ENCODE data around the gene KCTD8. TPM values are rescaled to one million over a fixed set of nuclear protein-coding genes. Genes with fewer than 3 reads are reported as not detected.

The KCTD8 gene
- total RNA-seq, 2 donors from 2014 or later: 0.27 TPM; not detected in 1

DNA sequence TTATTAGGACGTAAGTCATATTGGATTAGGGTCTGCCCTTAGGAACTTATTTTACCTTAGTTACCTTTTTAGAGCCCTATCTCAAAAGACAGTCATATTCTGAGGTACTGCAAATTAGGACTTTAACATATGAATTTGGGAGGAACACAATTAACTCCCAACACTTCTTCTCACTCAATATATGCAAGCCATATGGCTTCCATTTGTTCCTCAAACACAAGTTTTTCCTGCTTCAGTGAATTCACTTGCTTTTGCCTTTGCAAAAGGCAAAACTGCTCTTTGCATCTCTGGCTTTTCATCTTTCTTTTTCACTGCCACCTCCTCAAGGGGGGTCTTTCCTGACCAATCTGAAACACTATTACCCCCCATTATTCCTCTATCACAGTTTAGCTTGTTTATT is 220.3 kb downstream of the KCTD8 start:
- Histone ChIP-seq H3K36me3 (no peaks in the 10 kb centered on the region), H3K27ac (no peak overlapping the region), H3K4me1 (no peaks in the 10 kb centered on the region), H3K4me3 (no peak overlapping the region), H3K9ac (ENCODE audit: low read depth in 2 of 2, low read length in 2 of 2) (no peak overlapping the region), H3K27me3 (no peaks in the 10 kb centered on the region), H3K9me3 (no peaks in the 10 kb centered on the region)
- TF ChIP-seq, protein P1, sequence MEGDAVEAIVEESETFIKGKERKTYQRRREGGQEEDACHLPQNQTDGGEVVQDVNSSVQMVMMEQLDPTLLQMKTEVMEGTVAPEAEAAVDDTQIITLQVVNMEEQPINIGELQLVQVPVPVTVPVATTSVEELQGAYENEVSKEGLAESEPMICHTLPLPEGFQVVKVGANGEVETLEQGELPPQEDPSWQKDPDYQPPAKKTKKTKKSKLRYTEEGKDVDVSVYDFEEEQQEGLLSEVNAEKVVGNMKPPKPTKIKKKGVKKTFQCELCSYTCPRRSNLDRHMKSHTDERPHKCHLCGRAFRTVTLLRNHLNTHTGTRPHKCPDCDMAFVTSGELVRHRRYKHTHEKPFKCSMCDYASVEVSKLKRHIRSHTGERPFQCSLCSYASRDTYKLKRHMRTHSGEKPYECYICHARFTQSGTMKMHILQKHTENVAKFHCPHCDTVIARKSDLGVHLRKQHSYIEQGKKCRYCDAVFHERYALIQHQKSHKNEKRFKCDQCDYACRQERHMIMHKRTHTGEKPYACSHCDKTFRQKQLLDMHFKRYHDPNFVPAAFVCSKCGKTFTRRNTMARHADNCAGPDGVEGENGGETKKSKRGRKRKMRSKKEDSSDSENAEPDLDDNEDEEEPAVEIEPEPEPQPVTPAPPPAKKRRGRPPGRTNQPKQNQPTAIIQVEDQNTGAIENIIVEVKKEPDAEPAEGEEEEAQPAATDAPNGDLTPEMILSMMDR (IDR thresholded peaks at IDR 0.05): no peak
- intact Hi-C loops (cut with DNase I): no loop called here
- DNase-seq: no peak

DNA sequence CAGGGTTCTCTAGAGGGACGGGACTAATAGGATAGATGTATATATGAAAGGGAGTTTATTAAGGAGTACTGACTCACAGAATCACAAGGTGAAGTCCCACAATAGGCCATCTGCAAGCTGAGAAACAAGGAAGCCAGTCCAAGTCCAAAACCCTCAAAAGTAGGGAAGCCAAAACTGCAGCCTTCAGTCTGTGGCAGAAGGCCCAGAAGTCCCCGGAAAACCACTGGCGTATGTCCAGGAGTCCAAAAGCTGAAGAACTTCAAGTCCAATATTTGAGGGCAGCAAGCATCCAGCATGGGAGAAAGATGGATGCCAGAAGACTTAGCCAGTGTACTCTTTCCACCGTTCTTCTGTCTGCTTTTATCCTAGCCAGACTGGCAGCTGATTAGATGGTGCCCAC is 227.2 kb downstream of the KCTD8 start:
- no peaks in the 10 kb centered on the region for H3K36me3 ChIP-seq
- TF ChIP-seq, protein P1 (IDR thresholded peaks at IDR 0.05): no peak
- no peaks in the 10 kb centered on the region for H3K4me1 ChIP-seq
- intact Hi-C loops (cut with DNase I): no loop called here
- no peak overlapping the region for H3K9ac ChIP-seq (ENCODE audit: low read depth in 2 of 2, low read length in 2 of 2)
- H3K4me3 ChIP-seq: no peak overlapping the region
- H3K27me3 ChIP-seq: no peaks in the 10 kb centered on the region
- no peaks in the 10 kb centered on the region for H3K9me3 ChIP-seq
- no peak overlapping the region for H3K27ac ChIP-seq
- DNase-seq: no peak

DNA sequence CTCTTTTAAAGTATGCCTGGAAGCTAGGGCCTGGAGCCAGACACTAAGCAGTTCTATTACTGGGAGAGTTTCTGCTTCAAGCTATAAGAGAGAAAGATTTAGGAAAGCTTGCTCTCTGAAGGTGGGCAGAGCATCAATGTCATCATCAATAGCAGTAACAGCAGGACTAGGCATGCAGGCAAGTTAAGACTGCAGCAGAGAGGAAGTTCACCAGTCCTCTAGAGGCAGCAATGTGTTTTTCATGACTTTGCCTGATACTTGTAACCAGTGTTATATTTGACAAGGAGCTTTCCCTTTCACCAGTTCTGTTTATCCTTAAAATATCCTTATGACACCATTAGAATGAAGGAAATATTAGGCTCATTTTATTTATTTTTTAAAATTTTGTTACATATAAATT is 237.9 kb downstream of the KCTD8 start:
- Histone ChIP-seq H3K4me3 (no peak overlapping the region), H3K27me3 (no peaks in the 10 kb centered on the region), H3K9me3 (no peaks in the 10 kb centered on the region), H3K9ac (ENCODE audit: low read depth in 2 of 2, low read length in 2 of 2) (no peak overlapping the region), H3K27ac (no peak overlapping the region), H3K4me1 (no peaks in the 10 kb centered on the region), H3K36me3 (no peaks in the 10 kb centered on the region)
- TF ChIP-seq, protein P1 (IDR thresholded peaks at IDR 0.05): no peak
- intact Hi-C loops (cut with DNase I): no loop called here
- DNase-seq: no peak

DNA sequence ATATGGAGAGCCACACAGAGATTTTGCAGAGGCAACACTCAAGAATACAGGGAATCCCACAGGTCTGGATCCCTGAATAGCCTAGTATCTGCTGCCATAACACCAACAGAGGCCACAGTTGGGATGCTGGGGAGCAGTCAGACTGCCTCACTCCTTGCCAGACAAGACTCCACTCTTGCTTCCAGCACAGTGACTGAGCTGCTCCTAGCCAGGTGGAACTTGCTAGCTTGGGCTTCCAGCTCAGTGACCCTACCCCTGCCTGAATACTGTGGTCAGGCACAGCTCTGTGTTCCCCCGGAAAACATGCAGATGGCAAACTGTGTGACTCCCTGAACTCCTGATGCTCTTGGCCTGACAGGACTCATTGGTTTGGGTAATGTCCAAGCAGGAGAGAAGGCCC is 251.8 kb downstream of the KCTD8 start:
- Histone ChIP-seq H3K27ac (no peak overlapping the region), H3K36me3 (no peaks in the 10 kb centered on the region), H3K9me3 (no peaks in the 10 kb centered on the region), H3K9ac (ENCODE audit: low read depth in 2 of 2, low read length in 2 of 2) (no peak overlapping the region), H3K4me1 (no peaks in the 10 kb centered on the region), H3K27me3 (no peaks in the 10 kb centered on the region), H3K4me3 (no peak overlapping the region)
- intact Hi-C loops (cut with DNase I): no loop called here
- TF ChIP-seq, protein P1 (IDR thresholded peaks at IDR 0.05): no peak
- no peak for DNase-seq

DNA sequence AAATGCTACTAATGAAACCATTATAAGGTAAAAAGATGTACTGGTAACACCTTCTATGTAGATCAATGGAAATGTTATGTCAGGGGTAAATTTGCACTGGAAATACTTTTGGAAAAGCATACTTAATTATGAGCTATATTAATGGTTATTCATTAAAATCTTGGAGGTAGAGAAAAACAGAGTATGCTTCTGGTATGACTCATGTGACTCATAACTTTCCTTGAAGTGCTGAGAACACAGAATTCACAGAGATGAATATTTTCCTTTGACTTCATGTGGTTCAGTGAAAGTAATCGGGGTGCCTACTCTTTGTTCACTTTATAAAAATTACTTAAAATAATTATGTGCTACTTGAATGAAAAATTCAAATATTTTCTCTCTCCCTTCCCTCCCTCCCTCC is 254.2 kb downstream of the KCTD8 start:
- intact Hi-C loops (cut with DNase I): no loop called here
- H3K36me3 ChIP-seq: no peaks in the 10 kb centered on the region
- no peak for DNase-seq
- TF ChIP-seq, protein P1 (IDR thresholded peaks at IDR 0.05): no peak
- H3K4me3 ChIP-seq: no peak overlapping the region
- no peaks in the 10 kb centered on the region for H3K9me3 ChIP-seq
- H3K4me1 ChIP-seq: no peaks in the 10 kb centered on the region
- no peak overlapping the region for H3K9ac ChIP-seq (ENCODE audit: low read depth in 2 of 2, low read length in 2 of 2)
- H3K27ac ChIP-seq: no peak overlapping the region
- no peaks in the 10 kb centered on the region for H3K27me3 ChIP-seq

DNA sequence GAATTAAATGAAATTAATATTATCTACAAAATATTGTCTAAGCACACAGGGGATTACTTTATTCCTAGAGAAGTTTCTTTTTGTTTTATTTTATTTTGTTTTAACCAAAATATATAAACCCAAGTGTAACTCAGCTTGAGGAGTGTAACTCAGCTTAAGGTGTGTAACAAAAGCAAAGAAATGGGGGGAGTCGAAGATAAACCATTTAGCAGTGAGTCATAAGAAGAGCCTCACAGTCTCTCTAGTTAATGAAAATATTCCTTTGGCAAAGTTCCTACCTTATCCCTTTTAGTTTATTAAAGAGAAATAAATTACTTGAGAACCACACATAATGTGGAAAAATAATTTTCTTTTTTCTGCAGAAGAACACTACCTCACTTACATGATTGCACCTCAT is 261.8 kb downstream of the KCTD8 start:
- no peaks in the 10 kb centered on the region for H3K36me3 ChIP-seq
- H3K4me3 ChIP-seq: no peak overlapping the region
- H3K9ac ChIP-seq (ENCODE audit: low read depth in 2 of 2, low read length in 2 of 2): no peak overlapping the region
- no peaks in the 10 kb centered on the region for H3K9me3 ChIP-seq
- TF ChIP-seq, protein P1 (IDR thresholded peaks at IDR 0.05): no peak
- no peak overlapping the region for H3K27ac ChIP-seq
- DNase-seq: no peak
- intact Hi-C loops (cut with DNase I): no loop called here
- H3K27me3 ChIP-seq: no peaks in the 10 kb centered on the region
- no peaks in the 10 kb centered on the region for H3K4me1 ChIP-seq

Data from colonic mucosa (tissue), 4 donors.